ENCODE data around the gene CHSY1. TPM values are rescaled to one million over a fixed set of nuclear protein-coding genes. Genes with fewer than 3 reads are reported as not detected.

Gene CHSY1
- total RNA-seq (10 to 100 TPM; 20.7 to 57.1 (median 35.1) TPM), polyA plus RNA-seq (10 to 100 TPM in 1 of 3 donors, 1 to 10 TPM in 2; 4.7 to 11.8 (median 9.0) TPM)
- long read RNA-seq, donor 1, full-length matches to known transcripts = 4 of 4 reads
- long read RNA-seq, donor 1, partial matches to known transcripts = 0 of 4 reads
- long read RNA-seq, donor 1, other reads (novel, unspliced or antisense) = 0 of 4 reads
- long read RNA-seq, donor 2, full-length matches to known transcripts = 3 of 3 reads
- long read RNA-seq, donor 2, partial matches to known transcripts = 0 of 3 reads
- long read RNA-seq, donor 2, other reads (novel, unspliced or antisense) = 0 of 3 reads
- long read RNA-seq, donor 3, full-length matches to known transcripts = 5 of 5 reads
- long read RNA-seq, donor 3, partial matches to known transcripts = 0 of 5 reads
- long read RNA-seq, donor 3, other reads (novel, unspliced or antisense) = 0 of 5 reads
- long read RNA-seq, donor 4 = 0 reads
- long read RNA-seq, donor 5, full-length matches to known transcripts = 16 of 32 reads
- long read RNA-seq, donor 5, partial matches to known transcripts = 16 of 32 reads
- long read RNA-seq, donor 5, other reads (novel, unspliced or antisense) = 0 of 32 reads
- long read RNA-seq, donor 6, full-length matches to known transcripts = 16 of 50 reads
- long read RNA-seq, donor 6, partial matches to known transcripts = 34 of 50 reads
- long read RNA-seq, donor 6, other reads (novel, unspliced or antisense) = 0 of 50 reads
- long read RNA-seq, donor 7, full-length matches to known transcripts = 5 of 18 reads
- long read RNA-seq, donor 7, partial matches to known transcripts = 13 of 18 reads
- long read RNA-seq, donor 7, other reads (novel, unspliced or antisense) = 0 of 18 reads
- long read RNA-seq, donor 8, full-length matches to known transcripts = 12 of 17 reads
- long read RNA-seq, donor 8, partial matches to known transcripts = 5 of 17 reads
- long read RNA-seq, donor 8, other reads (novel, unspliced or antisense) = 0 of 17 reads
- long read RNA-seq, donor 9, full-length matches to known transcripts = 8 of 34 reads
- long read RNA-seq, donor 9, partial matches to known transcripts = 26 of 34 reads
- long read RNA-seq, donor 9, other reads (novel, unspliced or antisense) = 0 of 34 reads
- long read RNA-seq, donor 10, full-length matches to known transcripts = 2 of 9 reads
- long read RNA-seq, donor 10, partial matches to known transcripts = 7 of 9 reads
- long read RNA-seq, donor 10, other reads (novel, unspliced or antisense) = 0 of 9 reads

GRCh38 chr15:101251830-101252820 is at the start of gene CHSY1:
Gene CHSY1 (minus strand): TSS chr15:101252048. CDS start chr15:101251456, 592 bp downstream.
- Histone ChIP-seq H3K9me3 (no peaks in the 10 kb centered on the region), H3K36me3 (peaks cover 0 to 5% (median 2%) of the 10 kb centered on the region in 4 donors), H3K27me3 (no peaks in the 10 kb centered on the region), H3K4me1 (peaks cover 26 to 60% (median 50%) of the 10 kb centered on the region in 4 donors), H3K4me3 (peak within 1 kb of the TSS; percentile 75 to 95 (median 77)), H3K27ac (peak within 1 kb of the TSS; percentile 86 to 99 (median 96))
- DNase-seq = peak; percentile 93 to 97
- 1 to 2% (median 1%) methylated on average over 44 to 108 of the region's 108 CpGs for WGBS, 5 donors
- no peak for TF ChIP-seq EP300 (IDR thresholded peaks at IDR 0.05)
- peak in 1 of 7 experiments; percentile 35 for TF ChIP-seq CTCF (IDR thresholded peaks at IDR 0.05)
- TF ChIP-seq POLR2A (IDR thresholded peaks at IDR 0.05) = peak in 1 of 4 donors; percentile 73
- peak; percentile 95 to 98 (median 98) for TF ChIP-seq POLR2AphosphoS5 (IDR thresholded peaks at IDR 0.05)
- intact Hi-C loops (cut with DNase I; ENCODE audit: low total_unique reads) = no loop called here

GRCh38 chr15:101296418-101297405 is 44.9 kb upstream of the CHSY1 start:
- DNase-seq = no peak
- intact Hi-C loops (cut with DNase I; ENCODE audit: low total_unique reads) = loop anchor here (5.0 kb wide), 1 partner anchor 346 kb away; no protein-coding TSS in a partner anchor
- H3K27ac ChIP-seq = no peak overlapping the region

More at GRCh38 chr15:101296418-101297405, 44.9 kb upstream of the CHSY1 start:
- no peaks in the 10 kb centered on the region for H3K9me3 ChIP-seq
- 79 to 90% (median 87%) methylated on average over 9 of the region's 9 CpGs for WGBS, 5 donors
- H3K4me3 ChIP-seq = no peak overlapping the region
- peaks cover 14 to 44% (median 35%) of the 10 kb centered on the region in 4 donors for H3K4me1 ChIP-seq
- H3K36me3 ChIP-seq = peaks cover 0 to 3% (median 0%) of the 10 kb centered on the region in 4 donors
- H3K27me3 ChIP-seq = no peaks in the 10 kb centered on the region
- TF ChIP-seq POLR2A (IDR thresholded peaks at IDR 0.05) (no peak), CTCF (IDR thresholded peaks at IDR 0.05) (no peak), EP300 (IDR thresholded peaks at IDR 0.05) (no peak), POLR2AphosphoS5 (IDR thresholded peaks at IDR 0.05) (no peak)

Data from stomach (tissue), 19 donors.